RWPE1 (cell line): ENCODE results near the gene BRAP.
"Not testable (repeated sequence)": the region's sequence is repeated elsewhere in the genome, so short reads cannot be mapped to it uniquely, and the experiment has no call there.

ENCODE experiments used
- CTCF ChIA-PET: fragments of 350-600 bp; sonication (Branson Sonifier 250); formaldehyde crosslinking; extraction: SDS; loops from one replicate; lab custom pipeline; 2021; lab: Yijun Ruan, JAX
- POLR2A ChIA-PET: fragments of 400-600 bp; formaldehyde crosslinking; extraction: SDS; loops from one replicate; lab custom pipeline; 2020; ENCODE audit warnings: antibody characterized with exemption; ENCODE audit not compliant: low non-redundant PET; lab: Yijun Ruan, JAX
- DNase-seq: peaks from one replicate; pipeline ENCODE4 v3.0.0; 2012; ENCODE audit warnings: low spot score
- H3K27ac ChIP-seq: fragments of 450-650 bp; 2 replicates; pipeline ENCODE4 v1.5.1; 2017
- TF ChIP-seq, protein P1 (sequence below): fragments of 450-650 bp; conservative IDR thresholded peaks from 2 replicates; pipeline ENCODE4 v1.5.1; 2017; ENCODE audit warnings: low read depth, mild to moderate bottlenecking

Gene BRAP

DNA sequence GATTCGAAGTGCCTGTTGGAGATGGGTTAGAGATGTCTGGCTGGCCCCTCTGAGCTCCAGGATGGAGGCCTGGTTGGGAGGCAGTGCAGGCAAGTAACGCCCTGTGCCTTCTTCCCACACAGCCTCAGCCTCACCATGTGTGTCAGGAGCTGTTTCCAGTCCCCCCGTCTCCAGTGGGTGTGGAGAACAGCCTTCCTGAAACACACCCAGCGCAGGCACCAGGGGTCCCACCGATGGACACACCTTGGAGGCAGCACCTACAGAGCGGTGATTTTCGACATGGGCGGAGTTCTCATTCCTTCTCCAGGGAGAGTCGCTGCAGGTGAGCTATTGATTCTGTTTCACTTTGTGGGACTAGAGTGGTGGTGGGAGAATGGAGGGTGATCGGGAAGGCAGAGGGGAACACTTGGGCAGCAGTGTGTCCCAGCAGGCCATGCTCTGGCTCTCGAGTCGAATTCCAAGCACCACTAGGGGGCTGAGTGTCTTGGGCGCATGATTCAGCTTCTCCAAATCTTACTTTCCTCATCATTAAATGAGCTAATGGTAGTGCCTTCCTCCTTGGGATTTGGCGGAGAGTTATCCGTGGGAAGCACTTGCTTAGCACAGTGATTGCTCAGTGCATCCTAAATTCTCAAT lies 6.9 kb upstream of the BRAP start:
- ChIA-PET CTCF (interaction anchor here (0.5 to 0.7 kb wide), 4 partner anchors 20 to 1844 kb away, joined by 3 to 5 read pairs (median 4); no protein-coding TSS in a partner anchor), POLR2A (no interaction called here)
- no peak for DNase-seq
- TF ChIP-seq, protein P1, sequence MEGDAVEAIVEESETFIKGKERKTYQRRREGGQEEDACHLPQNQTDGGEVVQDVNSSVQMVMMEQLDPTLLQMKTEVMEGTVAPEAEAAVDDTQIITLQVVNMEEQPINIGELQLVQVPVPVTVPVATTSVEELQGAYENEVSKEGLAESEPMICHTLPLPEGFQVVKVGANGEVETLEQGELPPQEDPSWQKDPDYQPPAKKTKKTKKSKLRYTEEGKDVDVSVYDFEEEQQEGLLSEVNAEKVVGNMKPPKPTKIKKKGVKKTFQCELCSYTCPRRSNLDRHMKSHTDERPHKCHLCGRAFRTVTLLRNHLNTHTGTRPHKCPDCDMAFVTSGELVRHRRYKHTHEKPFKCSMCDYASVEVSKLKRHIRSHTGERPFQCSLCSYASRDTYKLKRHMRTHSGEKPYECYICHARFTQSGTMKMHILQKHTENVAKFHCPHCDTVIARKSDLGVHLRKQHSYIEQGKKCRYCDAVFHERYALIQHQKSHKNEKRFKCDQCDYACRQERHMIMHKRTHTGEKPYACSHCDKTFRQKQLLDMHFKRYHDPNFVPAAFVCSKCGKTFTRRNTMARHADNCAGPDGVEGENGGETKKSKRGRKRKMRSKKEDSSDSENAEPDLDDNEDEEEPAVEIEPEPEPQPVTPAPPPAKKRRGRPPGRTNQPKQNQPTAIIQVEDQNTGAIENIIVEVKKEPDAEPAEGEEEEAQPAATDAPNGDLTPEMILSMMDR = no peak
- no peak overlapping the region for H3K27ac ChIP-seq

DNA sequence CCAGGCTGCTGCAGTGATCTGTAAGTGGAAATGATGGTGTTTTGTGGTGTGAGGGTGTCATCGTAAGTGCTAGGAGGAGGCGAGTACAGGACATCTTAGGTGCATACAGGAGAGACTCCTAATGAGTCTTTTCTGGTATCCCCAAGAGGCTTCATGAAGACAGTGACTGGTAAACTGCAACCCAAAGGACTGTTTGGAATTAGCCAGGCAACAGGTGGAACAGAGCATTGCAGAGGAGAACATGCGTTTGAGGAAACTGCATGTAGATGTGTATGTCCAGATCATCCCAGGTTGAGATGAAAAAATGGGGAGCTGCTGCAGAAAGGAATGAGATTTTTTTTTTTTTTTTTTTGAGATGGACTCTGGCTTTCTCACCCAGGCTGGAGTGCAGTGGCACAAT lies 5.5 kb upstream of the BRAP start:
- CTCF ChIA-PET = interaction anchor here (0.6 kb wide), 2 partner anchors 22 to 288 kb away, joined by 3 read pairs; no protein-coding TSS in a partner anchor
- TF ChIP-seq, protein P1 = no peak
- POLR2A ChIA-PET = no interaction called here

DNA sequence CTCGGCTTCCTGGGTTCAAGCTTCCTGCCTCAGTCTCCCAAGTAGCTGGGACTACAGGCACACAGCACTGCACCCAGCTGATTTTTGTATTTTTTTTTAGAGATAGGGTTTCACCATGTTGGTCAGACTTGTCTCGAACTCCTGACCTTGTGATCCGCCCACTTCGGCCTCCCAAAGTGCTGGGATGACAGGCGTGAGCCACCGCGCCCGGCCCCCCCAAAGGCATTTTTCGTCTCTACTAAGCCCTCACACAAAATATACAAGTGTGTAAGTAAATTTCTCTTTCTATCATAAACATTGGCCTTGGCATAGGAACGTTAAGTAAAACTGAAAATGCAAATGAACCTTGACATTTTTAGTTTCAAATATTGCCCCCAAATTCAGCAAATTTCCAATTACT lies 2.2 kb upstream of the BRAP start:
- no peak for DNase-seq
- H3K27ac ChIP-seq = no peak overlapping the region; the same call in 1 of the 2 replicates
- ChIA-PET POLR2A (interaction anchor here (0.7 kb wide), 1 partner anchor 304 kb away, joined by 3 read pairs; no protein-coding TSS in a partner anchor), CTCF (no interaction called here)
- TF ChIP-seq, protein P1 = no peak

More for the DNA sequence above, 5.5 kb upstream of the BRAP start:
- no peak overlapping the region for H3K27ac ChIP-seq
- no peak for DNase-seq

DNA sequence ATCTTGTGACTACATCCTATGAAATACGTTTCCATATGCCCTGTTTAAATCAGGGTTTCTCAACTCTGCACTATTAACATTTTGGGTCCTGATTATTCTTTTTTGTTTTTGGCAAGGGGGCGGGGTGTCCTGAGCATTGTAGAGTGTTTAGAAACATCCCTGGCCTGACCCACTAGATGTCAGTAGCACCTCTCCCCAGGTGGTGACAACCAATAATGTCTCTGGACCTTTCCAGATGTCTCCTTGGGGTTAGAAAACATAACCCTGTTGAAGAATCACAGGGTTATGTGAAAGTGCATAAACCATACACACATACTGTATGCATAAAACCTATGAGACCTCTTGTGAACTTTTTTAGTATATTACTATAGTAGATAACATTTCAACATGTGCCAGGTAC lies 1.5 kb upstream of the BRAP start:
- ChIA-PET POLR2A (no interaction called here), CTCF (no interaction called here)
- DNase-seq = peak; percentile 31
- TF ChIP-seq, protein P1 = 0 out of 2 replicates have a peak, but pooled peaks have one; percentile 23
- H3K27ac ChIP-seq = no peak overlapping the region

DNA sequence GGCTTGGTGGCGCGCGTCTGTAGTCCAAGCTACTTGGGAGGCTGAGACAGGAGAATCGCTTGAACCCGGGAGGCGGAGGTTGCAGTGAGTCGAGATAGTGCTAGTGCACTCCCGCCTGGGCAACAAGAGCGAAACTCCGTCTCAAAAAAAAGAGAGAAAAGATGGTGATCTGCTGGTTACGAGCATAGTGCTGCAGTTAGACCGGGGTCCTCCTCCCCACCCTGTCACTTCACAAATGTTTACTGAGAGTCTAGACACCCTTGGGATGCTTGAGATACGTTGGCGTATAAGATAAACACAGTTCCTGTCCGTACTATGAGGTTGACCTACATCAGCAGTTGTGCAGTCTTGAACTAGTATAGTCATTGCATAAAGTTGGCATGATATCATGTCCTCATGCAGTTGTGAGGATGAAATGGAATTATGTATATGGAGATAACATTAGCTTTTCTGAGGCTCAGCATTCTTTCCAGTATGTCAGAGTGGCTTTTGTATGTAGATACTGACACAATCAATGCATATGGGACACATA lies 884 bp upstream of the BRAP start:
- peak overlapping the region; percentile 82 for H3K27ac ChIP-seq
- ChIA-PET CTCF (interaction anchor here (0.6 to 0.7 kb wide), 2 partner anchors 215 to 296 kb away, joined by 3 to 5 read pairs; no protein-coding TSS in a partner anchor), POLR2A (interaction anchor here (1.9 kb wide), 1 partner anchor 126 kb away, joined by 6 read pairs; no protein-coding TSS in a partner anchor)

DNA sequence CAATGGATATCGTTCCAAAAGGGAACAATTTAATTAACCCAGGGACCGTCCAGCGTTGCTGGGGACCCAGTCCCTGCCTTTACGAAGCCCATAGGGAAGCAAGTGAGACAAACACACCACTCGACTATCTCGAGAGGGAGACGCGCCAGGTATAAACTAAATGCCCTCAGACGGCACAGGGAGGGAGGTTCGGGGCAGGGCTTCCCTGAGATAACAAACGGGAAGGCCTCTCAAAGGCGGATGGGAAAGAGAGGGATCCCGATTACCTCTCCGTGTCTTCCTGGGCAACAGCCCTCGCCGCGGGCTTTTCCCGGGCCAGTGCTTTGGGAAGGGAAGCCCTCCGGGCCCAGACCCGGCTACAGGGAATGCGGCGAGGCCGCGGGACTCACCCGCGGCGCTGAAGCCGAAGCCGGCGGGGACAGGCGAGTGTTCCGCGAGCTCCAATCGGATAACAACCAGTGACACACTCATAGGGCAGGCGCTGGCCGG lies 390 bp downstream of the BRAP start:
- POLR2A ChIA-PET = interaction anchor here (0.6 to 1.9 kb wide), 2 partner anchors 128 to 157 kb away, joined by 3 to 6 read pairs; no protein-coding TSS in a partner anchor
- H3K27ac ChIP-seq = peak overlapping the region; percentile 82
- CTCF ChIA-PET = no interaction called here
- DNase-seq = peak; percentile 52
- TF ChIP-seq, protein P1 = no peak

More for the DNA sequence above, 884 bp upstream of the BRAP start:
- DNase-seq = no peak
- TF ChIP-seq, protein P1 = no peak

DNA sequence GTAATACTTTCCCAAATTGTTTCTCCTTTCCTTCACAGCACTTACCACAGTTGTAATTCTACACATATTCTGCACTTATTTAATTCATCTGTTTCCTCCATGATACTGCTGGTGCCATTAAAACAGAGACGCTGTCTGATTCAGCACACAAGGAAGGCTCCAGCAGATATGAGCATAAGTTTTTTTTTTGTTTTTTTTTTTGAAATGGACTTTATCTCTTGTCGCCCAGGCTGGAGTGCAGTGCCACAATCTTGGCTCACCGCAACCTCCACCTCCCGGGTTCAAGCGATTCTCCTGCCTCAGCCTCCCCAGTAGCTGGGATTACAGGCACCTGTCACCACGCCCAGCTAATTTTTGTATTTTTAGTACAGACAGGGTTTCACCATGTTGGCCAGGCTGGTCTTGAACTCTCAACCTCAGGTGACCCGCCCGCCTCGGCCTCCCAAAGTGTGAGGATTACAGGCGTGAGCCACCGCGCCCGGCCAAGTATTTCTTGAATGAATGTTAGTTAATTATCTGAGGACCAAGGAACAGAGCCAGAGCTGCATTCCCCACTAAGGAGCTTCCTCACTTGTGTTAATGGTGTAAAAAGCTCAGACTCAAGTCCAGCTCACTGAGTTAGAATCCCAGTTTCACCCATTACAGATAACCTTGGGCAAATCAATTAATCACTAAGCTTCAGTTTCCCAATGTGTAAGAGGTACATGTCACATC lies 1.1 kb downstream of the BRAP start:
- H3K27ac ChIP-seq, CTCF ChIA-PET, DNase-seq: not testable (repeated sequence)
- POLR2A ChIA-PET = interaction anchor here (1.9 kb wide), 1 partner anchor 128 kb away, joined by 6 read pairs; no protein-coding TSS in a partner anchor
